Smooth muscle cell (in vitro differentiated cells): ENCODE data around the gene U2AF2. TPM values are rescaled to one million over a fixed set of nuclear protein-coding genes. Genes with fewer than 3 reads are reported as not detected.

ENCODE experiments used
- DNase-seq: peaks from one replicate; lab custom pipeline; 2025; ENCODE audit not compliant: unreplicated experiment; lab: John Stamatoyannopoulos, UW
- H2AFZ ChIP-seq: fragments of 200-600 bp; sonication (generic); 2 replicates; pipeline ENCODE4 v1.6.0; 2016; ENCODE audit warnings: antibody characterized with exemption, low read depth, mild to moderate bottlenecking
- H3F3A ChIP-seq: fragments of 200-600 bp; sonication (generic); 2 replicates; pipeline ENCODE4 v1.6.0; 2017; ENCODE audit warnings: antibody characterized with exemption, low read depth
- H3K27ac ChIP-seq: fragments of 200-600 bp; sonication (generic); 2 replicates; pipeline ENCODE4 v1.5.1; 2016; ENCODE audit warnings: low read depth, mild to moderate bottlenecking
- H3K27me3 ChIP-seq: fragments of 200-600 bp; sonication (generic); 2 replicates; pipeline ENCODE4 v1.6.1; 2016; ENCODE audit warnings: low read depth, mild to moderate bottlenecking
- H3K36me3 ChIP-seq: fragments of 200-600 bp; sonication (generic); 2 replicates; pipeline ENCODE4 v1.5.1; 2016; ENCODE audit warnings: low read depth
- H3K4me1 ChIP-seq: fragments of 200-600 bp; sonication (generic); 2 replicates; pipeline ENCODE4 v1.5.1; 2016; ENCODE audit warnings: low read depth
- H3K4me2 ChIP-seq: fragments of 200-600 bp; sonication (generic); 2 replicates; pipeline ENCODE4 v1.6.0; 2016; ENCODE audit warnings: mild to moderate bottlenecking
- H3K4me3 ChIP-seq: fragments of 200-600 bp; sonication (generic); 2 replicates; pipeline ENCODE4 v1.5.1; 2016; ENCODE audit warnings: mild to moderate bottlenecking
- H3K79me2 ChIP-seq: fragments of 200-600 bp; sonication (generic); 2 replicates; pipeline ENCODE4 v1.6.0; 2016; ENCODE audit warnings: low read depth, mild to moderate bottlenecking
- H3K9ac ChIP-seq: fragments of 200-600 bp; sonication (generic); 2 replicates; pipeline ENCODE4 v1.6.0; 2016; ENCODE audit warnings: low read depth
- H3K9me3 ChIP-seq: fragments of 200-600 bp; sonication (generic); replicated peaks from 2 replicates; pipeline ENCODE4 v1.5.1; 2016; ENCODE audit warnings: low read depth
- H4K20me1 ChIP-seq: fragments of 200-600 bp; sonication (generic); 2 replicates; pipeline ENCODE4 v1.6.0; 2016; ENCODE audit warnings: low read depth
- WGBS: methylation state at CpG from one replicate; pipeline ENCODE4 v1.1.7; 2016; ENCODE audit warnings: low lambda C conversion rate; 5-methylcytosine and 5-hydroxymethylcytosine counted together
- polyA plus RNA-seq: library from polyadenylated mRNA; unstranded; fragments of >200 nt; fragmentation: Nextera tagmentation; extraction: Ambion mirVana; gene quantifications from 2 replicates; pipeline ENCODE4 v1.2.1, GENCODE V29; 2016
- total RNA-seq: library from RNA; depleted of rRNA; stranded (reverse); fragments of >200 nt; gene quantifications from 2 replicates; pipeline ENCODE4 v1.2.3, GENCODE V29; 2014
- TF ChIP-seq, protein P1 (sequence below): fragments of 200-600 bp; sonication (generic); IDR thresholded peaks from 2 replicates; pipeline ENCODE4 v1.5.1; 2017; ENCODE audit warnings: borderline replicate concordance, mild to moderate bottlenecking, antibody characterized with exemption; ENCODE audit not compliant: insufficient read depth, poor library complexity, severe bottlenecking

Gene U2AF2
- total and polyA plus RNA-seq, 2 experiments from 2014 or later: 8.4 to 70.7 TPM

DNA sequence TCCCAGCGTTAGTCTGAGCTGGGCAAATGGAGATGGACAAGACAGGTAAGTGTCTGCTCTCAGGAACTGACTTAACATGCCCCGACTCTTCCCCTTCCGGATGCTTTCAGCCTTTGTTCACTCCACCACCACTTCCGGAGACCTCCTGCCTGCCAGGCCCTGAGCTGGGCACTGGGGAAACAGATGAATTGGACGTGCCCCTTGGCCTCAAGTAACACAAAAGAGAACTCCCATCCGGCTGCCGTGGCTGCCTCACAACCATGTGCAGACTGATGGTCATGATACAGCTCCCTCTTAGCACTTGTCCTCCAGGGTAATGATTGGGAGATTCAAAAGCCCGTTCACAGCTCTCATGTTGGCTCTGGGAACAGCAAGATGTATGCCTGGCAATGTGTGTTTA lies 37.4 kb upstream of the U2AF2 start:
- Histone ChIP-seq H3K4me3 (no peak overlapping the region), H3K79me2 (peaks cover 3% of the 10 kb centered on the region), H3K4me2 (no peak overlapping the region), H2AFZ (no peak overlapping the region), H3F3A (peaks cover 4% of the 10 kb centered on the region), H3K9me3 (no peaks in the 10 kb centered on the region), H3K4me1 (no peaks in the 10 kb centered on the region), H3K27me3 (no peaks in the 10 kb centered on the region), H3K9ac (no peak overlapping the region), H3K27ac (no peak overlapping the region), H4K20me1 (peaks cover 11% of the 10 kb centered on the region), H3K36me3 (no peaks in the 10 kb centered on the region)
- WGBS: 98% methylated on average over 8 of the region's 8 CpGs
- TF ChIP-seq, protein P1, sequence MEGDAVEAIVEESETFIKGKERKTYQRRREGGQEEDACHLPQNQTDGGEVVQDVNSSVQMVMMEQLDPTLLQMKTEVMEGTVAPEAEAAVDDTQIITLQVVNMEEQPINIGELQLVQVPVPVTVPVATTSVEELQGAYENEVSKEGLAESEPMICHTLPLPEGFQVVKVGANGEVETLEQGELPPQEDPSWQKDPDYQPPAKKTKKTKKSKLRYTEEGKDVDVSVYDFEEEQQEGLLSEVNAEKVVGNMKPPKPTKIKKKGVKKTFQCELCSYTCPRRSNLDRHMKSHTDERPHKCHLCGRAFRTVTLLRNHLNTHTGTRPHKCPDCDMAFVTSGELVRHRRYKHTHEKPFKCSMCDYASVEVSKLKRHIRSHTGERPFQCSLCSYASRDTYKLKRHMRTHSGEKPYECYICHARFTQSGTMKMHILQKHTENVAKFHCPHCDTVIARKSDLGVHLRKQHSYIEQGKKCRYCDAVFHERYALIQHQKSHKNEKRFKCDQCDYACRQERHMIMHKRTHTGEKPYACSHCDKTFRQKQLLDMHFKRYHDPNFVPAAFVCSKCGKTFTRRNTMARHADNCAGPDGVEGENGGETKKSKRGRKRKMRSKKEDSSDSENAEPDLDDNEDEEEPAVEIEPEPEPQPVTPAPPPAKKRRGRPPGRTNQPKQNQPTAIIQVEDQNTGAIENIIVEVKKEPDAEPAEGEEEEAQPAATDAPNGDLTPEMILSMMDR: no peak
- no peak for DNase-seq

DNA sequence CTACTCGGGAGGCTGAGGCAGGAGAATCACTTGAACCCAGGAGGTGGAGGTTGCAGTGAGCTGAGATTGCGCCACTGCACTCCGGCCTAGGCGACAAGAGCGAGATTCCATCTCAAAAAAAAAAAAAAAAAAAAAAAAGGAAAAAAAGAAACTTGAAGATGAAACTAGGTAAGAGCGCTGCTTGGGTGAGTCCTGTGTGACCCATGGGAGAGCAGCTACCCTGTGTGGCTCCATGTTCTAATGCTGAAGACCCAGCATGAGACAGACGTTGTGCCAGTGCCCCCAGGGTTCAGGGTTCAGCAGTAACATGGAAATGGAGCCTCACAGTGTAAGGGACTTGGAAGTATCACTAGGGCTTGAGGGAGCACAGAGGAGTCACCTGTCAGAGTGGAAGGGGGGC lies 36.4 kb upstream of the U2AF2 start:
- Histone ChIP-seq H3K79me2 (no peaks in the 10 kb centered on the region), H3K27me3 (no peaks in the 10 kb centered on the region), H3K9me3 (no peaks in the 10 kb centered on the region), H3K4me1 (no peaks in the 10 kb centered on the region), H4K20me1 (peaks cover 3% of the 10 kb centered on the region), H3K9ac (no peak overlapping the region), H3K4me3 (no peak overlapping the region), H3K36me3 (no peaks in the 10 kb centered on the region), H3F3A (peaks cover 7% of the 10 kb centered on the region), H2AFZ (no peak overlapping the region), H3K4me2 (no peak overlapping the region), H3K27ac (no peak overlapping the region)
- 98% methylated on average over 7 of the region's 7 CpGs for WGBS
- DNase-seq: no peak
- TF ChIP-seq, protein P1: no peak

DNA sequence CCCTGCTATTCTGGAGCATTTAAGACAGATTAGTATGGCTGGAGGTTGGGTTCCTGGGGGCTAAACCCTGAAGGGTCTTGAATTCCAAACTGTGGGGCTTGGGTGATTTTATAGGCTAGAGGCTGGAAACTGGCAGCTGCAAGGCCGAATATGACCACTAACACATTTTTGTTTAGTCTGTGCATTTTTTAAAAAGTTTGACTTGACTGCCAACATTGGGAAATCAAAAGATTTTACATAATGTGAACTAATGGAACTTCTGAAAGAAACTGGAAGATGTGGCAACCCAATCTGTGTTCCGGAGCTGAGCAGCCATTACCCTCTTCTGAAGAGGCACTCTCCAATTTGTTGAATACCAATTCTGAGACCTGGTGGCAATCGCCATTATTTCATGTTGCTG lies 35.5 kb upstream of the U2AF2 start:
- peaks cover 8% of the 10 kb centered on the region for H4K20me1 ChIP-seq
- no peak overlapping the region for H3K27ac ChIP-seq
- no peak overlapping the region for H3K4me2 ChIP-seq
- TF ChIP-seq, protein P1: no peak
- peaks cover 12% of the 10 kb centered on the region for H3F3A ChIP-seq
- 80% methylated on average over 3 of the region's 3 CpGs for WGBS
- H3K79me2 ChIP-seq: no peaks in the 10 kb centered on the region
- H3K4me1 ChIP-seq: no peaks in the 10 kb centered on the region
- H3K4me3 ChIP-seq: no peak overlapping the region
- H3K27me3 ChIP-seq: no peaks in the 10 kb centered on the region
- no peak overlapping the region for H3K9ac ChIP-seq
- H3K36me3 ChIP-seq: no peaks in the 10 kb centered on the region
- DNase-seq: no peak
- no peak overlapping the region for H2AFZ ChIP-seq
- no peaks in the 10 kb centered on the region for H3K9me3 ChIP-seq

DNA sequence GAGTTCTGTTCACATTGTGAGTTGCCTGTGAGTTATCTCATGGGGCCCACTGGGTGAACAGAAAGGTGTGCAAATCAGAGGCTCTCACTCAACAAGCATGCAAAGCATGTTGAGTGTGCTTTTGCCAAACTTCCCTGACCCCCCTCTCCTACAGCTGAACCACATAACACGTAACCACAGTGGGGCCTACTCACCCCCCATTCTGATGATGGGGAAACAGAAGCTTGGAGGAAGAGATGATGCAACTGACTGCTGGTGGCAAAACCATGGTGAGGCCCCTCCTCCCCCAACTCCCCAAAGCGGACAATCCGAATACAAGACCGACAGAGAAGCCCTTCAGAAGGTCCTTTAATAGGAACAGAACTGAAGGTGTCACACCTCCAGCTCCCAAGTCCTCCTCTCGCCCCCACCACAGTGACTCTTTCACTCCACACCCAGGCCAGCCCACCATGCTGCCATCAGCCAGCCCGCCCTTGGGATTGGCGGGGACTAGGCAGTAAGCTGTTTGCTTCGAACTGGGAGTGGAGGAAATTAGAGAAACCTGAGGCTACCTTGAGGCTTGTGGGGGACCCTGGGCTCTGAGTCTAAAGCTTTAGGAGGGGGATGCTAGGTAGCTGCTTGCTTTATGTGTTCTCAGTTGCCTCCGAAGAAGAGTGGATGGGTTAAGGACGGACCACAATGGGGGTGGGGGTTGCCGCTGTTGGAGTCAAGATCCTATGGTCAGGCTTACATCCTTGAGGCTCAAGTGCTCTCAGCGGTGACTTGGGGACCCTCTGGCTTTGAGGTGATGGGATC lies 34.2 kb upstream of the U2AF2 start:
- H3F3A ChIP-seq: peaks cover 12% of the 10 kb centered on the region
- H3K9me3 ChIP-seq: no peaks in the 10 kb centered on the region
- H2AFZ ChIP-seq: no peak overlapping the region
- H3K27me3 ChIP-seq: no peaks in the 10 kb centered on the region
- H4K20me1 ChIP-seq: peaks cover 8% of the 10 kb centered on the region
- H3K27ac ChIP-seq: no peak overlapping the region
- TF ChIP-seq, protein P1: no peak
- H3K79me2 ChIP-seq: no peaks in the 10 kb centered on the region
- no peak overlapping the region for H3K9ac ChIP-seq
- no peak for DNase-seq
- no peaks in the 10 kb centered on the region for H3K36me3 ChIP-seq
- WGBS: 97% methylated on average over 12 of the region's 12 CpGs
- H3K4me1 ChIP-seq: no peaks in the 10 kb centered on the region
- no peak overlapping the region for H3K4me3 ChIP-seq
- no peak overlapping the region for H3K4me2 ChIP-seq
